ENCODE results near the gene SEZ6L.

DNA sequence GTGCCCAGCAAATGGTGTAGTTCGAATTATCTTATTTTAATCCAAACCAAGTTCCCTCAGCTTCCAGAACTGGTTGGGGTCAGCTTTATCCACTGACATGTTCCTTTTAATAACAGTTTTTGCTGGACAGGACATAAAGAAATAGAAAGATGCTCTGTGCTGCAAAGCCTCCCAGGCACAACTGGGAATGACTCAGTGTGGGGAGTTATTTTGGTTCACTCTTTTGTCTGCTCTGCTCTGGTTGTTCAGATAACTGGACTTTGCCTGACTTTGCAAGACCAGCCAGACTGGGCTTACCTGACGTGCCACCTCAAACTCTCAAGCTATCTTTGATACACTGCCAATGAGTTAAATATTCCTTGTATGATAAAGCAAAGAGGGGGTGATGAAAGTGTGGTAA lies 25.6 kb downstream of the SEZ6L start:
- TF ChIP-seq CTCF (conservative IDR thresholded peaks at IDR 0.05; ENCODE audit: low read depth, low read length) (no peak), EZH2phosphoT487 (IDR thresholded peaks at IDR 0.05; ENCODE audit: borderline replicate concordance, low read length) (no peak)
